HCT116 (cell line): ENCODE measurements around the gene ASCL2.

Experiments
- EGR1 ChIP-seq: IDR thresholded peaks from 2 replicates; pipeline ENCODE4 v1.6.1; 2012; ENCODE audit warnings: low read depth
- EZH2 ChIP-seq: fragments of 200-600 bp; sonication (generic); IDR thresholded peaks from 2 replicates; pipeline ENCODE4 v1.6.1; 2017; ENCODE audit warnings: antibody characterized with exemption, mixed run types
- FOSL1 ChIP-seq: IDR thresholded peaks from 2 replicates; pipeline ENCODE4 v1.6.1; 2012; ENCODE audit warnings: low read depth
- JUND ChIP-seq: IDR thresholded peaks from 2 replicates; pipeline ENCODE4 v1.6.1; 2012
- POLR2A ChIP-seq: IDR thresholded peaks from 2 replicates; pipeline ENCODE4 v1.7.0; 2011; ENCODE audit warnings: borderline replicate concordance; ENCODE audit not compliant: insufficient read depth, insufficient read length; ENCODE audit errors: extremely low read depth
- POLR2AphosphoS5 ChIP-seq: IDR thresholded peaks from 2 replicates; pipeline ENCODE4 v1.6.1; 2011; ENCODE audit warnings: mild to moderate bottlenecking, low read depth, low read length, moderate library complexity
- SRF ChIP-seq: IDR thresholded peaks from 2 replicates; pipeline ENCODE4 v1.6.1; 2012; ENCODE audit warnings: low read depth
- TCF7L2 ChIP-seq: IDR thresholded peaks from 2 replicates; pipeline ENCODE4 v1.7.0; 2011; ENCODE audit warnings: borderline replicate concordance, inconsistent platforms; ENCODE audit not compliant: insufficient read depth, insufficient read length; ENCODE audit errors: extremely low read depth
- YY1 ChIP-seq: IDR thresholded peaks from 2 replicates; pipeline ENCODE4 v1.6.1; 2011; ENCODE audit warnings: low read length, low read depth, moderate library complexity, mild to moderate bottlenecking; ENCODE audit not compliant: insufficient replicate concordance; ENCODE audit errors: extremely low read depth
- ZNF274 ChIP-seq: fragments of 200-500 bp; sonication (Bioruptor generic); IDR thresholded peaks from 2 replicates; pipeline ENCODE4 v1.6.1; 2014; ENCODE audit warnings: mild to moderate bottlenecking, low read depth, low read length, inconsistent platforms
- TF ChIP-seq, protein P1 (sequence below), 3 experiments: fragments of 200-600 bp in 1 of 3; sonication (generic) in 1 of 3; IDR thresholded peaks in 2 of 3; conservative IDR thresholded peaks in 1 of 3; 2 replicates each; pipeline ENCODE4 v1.5.1; 2012 to 2017; ENCODE audit warnings: low read depth in 2 of 3, low read length in 2 of 3, antibody characterized with exemption in 1 of 3, borderline replicate concordance in 1 of 3, control low read depth in 1 of 3, mild to moderate bottlenecking in 1 of 3, mixed read lengths in 1 of 3, mixed run types in 1 of 3, moderate library complexity in 1 of 3; ENCODE audit not compliant: insufficient read depth in 1 of 3
- TF ChIP-seq, protein P2 (sequence below): IDR thresholded peaks from 2 replicates; pipeline ENCODE4 v1.6.1; 2012
- TF ChIP-seq, protein P3 (sequence below): IDR thresholded peaks from 2 replicates; pipeline ENCODE4 v1.6.1; 2012; ENCODE audit warnings: low read depth
- TF ChIP-seq, protein P4 (sequence below): IDR thresholded peaks from 2 replicates; pipeline ENCODE4 v1.6.1; 2011; ENCODE audit warnings: mild to moderate bottlenecking, low read length, moderate library complexity; ENCODE audit not compliant: insufficient replicate concordance; ENCODE audit errors: extremely low read depth

DNA sequence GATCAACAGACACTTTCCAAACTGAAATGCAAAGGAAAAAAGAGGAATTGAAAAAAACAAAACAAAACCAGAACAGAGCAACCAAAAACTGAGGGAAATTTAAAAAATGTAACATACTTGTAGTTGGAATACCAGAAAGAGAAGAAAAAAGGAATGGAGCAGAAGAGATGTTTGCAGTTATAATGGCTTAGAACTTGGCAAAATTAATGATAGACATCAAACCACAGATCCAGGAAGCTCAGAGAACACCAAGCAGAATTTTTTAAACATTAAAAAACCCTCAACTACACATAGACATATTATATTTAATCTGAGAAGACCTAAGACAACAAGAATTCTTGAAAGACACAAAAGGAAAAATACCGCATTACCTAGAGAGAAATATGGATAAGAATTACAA is 46.1 kb downstream of the ASCL2 start:
- TF ChIP-seq, protein P1, sequence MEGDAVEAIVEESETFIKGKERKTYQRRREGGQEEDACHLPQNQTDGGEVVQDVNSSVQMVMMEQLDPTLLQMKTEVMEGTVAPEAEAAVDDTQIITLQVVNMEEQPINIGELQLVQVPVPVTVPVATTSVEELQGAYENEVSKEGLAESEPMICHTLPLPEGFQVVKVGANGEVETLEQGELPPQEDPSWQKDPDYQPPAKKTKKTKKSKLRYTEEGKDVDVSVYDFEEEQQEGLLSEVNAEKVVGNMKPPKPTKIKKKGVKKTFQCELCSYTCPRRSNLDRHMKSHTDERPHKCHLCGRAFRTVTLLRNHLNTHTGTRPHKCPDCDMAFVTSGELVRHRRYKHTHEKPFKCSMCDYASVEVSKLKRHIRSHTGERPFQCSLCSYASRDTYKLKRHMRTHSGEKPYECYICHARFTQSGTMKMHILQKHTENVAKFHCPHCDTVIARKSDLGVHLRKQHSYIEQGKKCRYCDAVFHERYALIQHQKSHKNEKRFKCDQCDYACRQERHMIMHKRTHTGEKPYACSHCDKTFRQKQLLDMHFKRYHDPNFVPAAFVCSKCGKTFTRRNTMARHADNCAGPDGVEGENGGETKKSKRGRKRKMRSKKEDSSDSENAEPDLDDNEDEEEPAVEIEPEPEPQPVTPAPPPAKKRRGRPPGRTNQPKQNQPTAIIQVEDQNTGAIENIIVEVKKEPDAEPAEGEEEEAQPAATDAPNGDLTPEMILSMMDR (IDR thresholded peaks at IDR 0.05 in 2 of 3, conservative IDR thresholded peaks at IDR 0.05 in 1 of 3; ENCODE audit: borderline replicate concordance in 1 of 3, insufficient read depth in 1 of 3, low read depth in 2 of 3, low read length in 2 of 3) = no peak
- TF ChIP-seq POLR2AphosphoS5 (no peak), YY1 (no peak), POLR2A (no peak), JUND (no peak), TCF7L2 (no peak), ZNF274 (no peak), EGR1 (no peak), SRF (no peak), EZH2 (no peak), FOSL1 (no peak)
- TF ChIP-seq, protein P2, sequence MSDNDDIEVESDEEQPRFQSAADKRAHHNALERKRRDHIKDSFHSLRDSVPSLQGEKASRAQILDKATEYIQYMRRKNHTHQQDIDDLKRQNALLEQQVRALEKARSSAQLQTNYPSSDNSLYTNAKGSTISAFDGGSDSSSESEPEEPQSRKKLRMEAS = no peak
- TF ChIP-seq, protein P3, sequence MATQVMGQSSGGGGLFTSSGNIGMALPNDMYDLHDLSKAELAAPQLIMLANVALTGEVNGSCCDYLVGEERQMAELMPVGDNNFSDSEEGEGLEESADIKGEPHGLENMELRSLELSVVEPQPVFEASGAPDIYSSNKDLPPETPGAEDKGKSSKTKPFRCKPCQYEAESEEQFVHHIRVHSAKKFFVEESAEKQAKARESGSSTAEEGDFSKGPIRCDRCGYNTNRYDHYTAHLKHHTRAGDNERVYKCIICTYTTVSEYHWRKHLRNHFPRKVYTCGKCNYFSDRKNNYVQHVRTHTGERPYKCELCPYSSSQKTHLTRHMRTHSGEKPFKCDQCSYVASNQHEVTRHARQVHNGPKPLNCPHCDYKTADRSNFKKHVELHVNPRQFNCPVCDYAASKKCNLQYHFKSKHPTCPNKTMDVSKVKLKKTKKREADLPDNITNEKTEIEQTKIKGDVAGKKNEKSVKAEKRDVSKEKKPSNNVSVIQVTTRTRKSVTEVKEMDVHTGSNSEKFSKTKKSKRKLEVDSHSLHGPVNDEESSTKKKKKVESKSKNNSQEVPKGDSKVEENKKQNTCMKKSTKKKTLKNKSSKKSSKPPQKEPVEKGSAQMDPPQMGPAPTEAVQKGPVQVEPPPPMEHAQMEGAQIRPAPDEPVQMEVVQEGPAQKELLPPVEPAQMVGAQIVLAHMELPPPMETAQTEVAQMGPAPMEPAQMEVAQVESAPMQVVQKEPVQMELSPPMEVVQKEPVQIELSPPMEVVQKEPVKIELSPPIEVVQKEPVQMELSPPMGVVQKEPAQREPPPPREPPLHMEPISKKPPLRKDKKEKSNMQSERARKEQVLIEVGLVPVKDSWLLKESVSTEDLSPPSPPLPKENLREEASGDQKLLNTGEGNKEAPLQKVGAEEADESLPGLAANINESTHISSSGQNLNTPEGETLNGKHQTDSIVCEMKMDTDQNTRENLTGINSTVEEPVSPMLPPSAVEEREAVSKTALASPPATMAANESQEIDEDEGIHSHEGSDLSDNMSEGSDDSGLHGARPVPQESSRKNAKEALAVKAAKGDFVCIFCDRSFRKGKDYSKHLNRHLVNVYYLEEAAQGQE = no peak
- TF ChIP-seq, protein P4, sequence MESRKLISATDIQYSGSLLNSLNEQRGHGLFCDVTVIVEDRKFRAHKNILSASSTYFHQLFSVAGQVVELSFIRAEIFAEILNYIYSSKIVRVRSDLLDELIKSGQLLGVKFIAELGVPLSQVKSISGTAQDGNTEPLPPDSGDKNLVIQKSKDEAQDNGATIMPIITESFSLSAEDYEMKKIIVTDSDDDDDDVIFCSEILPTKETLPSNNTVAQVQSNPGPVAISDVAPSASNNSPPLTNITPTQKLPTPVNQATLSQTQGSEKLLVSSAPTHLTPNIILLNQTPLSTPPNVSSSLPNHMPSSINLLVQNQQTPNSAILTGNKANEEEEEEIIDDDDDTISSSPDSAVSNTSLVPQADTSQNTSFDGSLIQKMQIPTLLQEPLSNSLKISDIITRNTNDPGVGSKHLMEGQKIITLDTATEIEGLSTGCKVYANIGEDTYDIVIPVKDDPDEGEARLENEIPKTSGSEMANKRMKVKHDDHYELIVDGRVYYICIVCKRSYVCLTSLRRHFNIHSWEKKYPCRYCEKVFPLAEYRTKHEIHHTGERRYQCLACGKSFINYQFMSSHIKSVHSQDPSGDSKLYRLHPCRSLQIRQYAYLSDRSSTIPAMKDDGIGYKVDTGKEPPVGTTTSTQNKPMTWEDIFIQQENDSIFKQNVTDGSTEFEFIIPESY = no peak
